HG02798 (cell line): Measurements from ENCODE around the gene DEFB128.

ENCODE experiments used
- ATAC-seq: cut with Tn5 transposase; IDR thresholded peaks from one replicate; pipeline ENCODE4 v1.9.1; 2021; ENCODE audit warnings: mild to moderate bottlenecking; ENCODE audit not compliant: unreplicated experiment, poor library complexity

Gene DEFB128

DNA sequence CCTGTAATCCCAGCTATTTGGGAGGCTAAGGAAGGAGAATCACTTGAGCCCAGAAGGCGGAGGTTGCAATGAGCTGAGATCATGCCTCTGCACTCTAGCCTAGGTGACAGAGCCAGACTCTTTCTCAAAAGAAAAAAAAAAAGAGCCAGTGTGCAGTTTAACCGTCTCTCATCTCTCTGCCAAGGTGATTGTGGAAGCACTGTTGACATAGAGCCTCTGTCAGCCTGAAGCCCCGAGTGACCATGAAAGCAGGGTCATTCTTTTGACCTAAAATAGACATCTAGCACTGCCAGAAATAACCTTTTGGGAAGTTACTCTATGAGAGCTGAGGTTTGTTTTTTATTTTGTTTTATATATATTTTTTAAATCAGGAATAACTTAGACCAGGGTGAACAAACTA lies 24.9 kb downstream of the DEFB128 start:
- ATAC-seq: no peak

DNA sequence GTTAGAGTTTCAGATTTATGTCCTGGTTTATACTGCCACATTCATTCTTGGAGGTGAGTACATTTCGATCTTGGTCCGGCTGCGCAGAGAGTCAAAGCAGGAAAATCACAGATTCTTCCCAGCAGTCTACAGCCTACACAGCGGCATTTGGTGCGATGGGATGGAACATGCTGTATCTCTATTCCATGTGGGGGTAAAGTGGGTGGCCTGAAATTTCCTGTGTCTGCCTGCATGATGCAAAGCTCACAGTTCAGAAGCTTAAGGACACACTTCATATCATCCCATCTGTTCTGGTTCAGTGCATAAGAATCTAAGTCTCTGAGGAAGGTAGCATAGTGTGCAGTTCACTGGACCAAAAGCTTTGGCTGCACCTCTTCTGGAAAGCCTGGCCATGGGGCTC lies 32.4 kb downstream of the DEFB128 start, which contains the start of gene DEFB127:
Gene DEFB127, plus strand, starts transcription at position 301 of the 400 bp plus-strand sequence. Its CDS starts 91 bp downstream, at position 392.
- no peak for ATAC-seq

DNA sequence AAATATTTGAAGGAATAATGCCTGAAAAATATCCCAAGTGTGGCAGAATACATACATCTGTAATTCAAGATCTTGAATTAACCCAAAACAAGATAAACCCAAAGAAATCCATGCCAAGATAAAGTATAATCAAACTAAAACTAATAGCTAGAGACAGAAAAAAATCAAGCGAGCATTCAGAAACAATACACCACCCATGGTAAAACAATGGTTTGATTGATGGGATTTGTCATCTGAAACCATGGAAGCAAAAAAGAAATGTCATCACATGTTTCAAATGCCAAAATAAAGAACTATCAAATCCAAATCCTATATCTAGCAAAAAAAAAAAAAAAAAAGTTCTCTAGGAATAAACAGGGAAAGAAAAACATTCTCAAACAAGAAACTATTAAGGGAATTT lies 37.4 kb downstream of the DEFB128 start:
- ATAC-seq: no peak

DNA sequence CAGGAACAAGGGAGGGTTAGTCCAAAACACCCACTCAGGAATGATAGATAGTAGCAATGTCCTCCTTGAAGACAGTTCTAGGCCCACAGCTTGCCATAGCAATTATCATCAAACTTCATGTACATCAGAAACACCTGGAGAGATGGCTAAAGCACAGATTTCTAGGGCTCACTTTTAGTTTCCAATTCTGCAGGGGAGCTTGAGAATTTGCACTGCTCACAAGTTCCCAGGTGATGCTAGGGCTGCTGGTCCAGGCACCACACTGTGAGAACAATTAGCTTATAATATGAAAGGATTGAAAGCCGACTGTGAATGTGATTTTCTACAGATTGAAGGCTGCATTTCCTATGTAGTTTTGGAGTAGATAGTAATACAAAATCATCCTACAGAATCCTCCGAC lies 43.6 kb downstream of the DEFB128 start:
- ATAC-seq: no peak

DNA sequence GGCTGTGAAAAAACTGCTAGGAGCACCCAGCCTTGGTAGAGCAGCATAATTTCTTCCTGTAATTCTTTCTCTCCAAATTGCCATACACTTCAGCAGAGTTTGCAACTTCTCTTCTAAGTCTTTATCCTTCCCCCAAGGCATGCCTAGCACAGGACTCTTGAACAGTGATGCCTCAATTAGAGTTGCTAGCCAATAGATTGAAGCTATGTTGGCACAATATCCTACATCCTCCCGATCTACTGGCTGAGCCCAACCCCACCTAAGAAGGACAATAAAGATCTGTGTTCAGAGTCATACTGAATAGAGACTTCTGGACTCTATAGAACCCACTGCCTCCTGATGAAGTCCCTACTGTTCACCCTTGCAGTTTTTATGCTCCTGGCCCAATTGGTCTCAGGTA lies 47.2 kb downstream of the DEFB128 start, which contains the start of gene DEFB126:
Gene DEFB126, plus strand, starts transcription at position 301 of the 400 bp plus-strand sequence. Its CDS starts 39 bp downstream, at position 340.
- ATAC-seq: no peak
